Measurements from ENCODE around the gene KIF26B.

Gene KIF26B

GRCh38 chr1:245475961-245476516 lies 321.3 kb downstream of the KIF26B start:
- DNase-seq: no peak

GRCh38 chr1:245477941-245478340 lies 323.2 kb downstream of the KIF26B start:
- no peak for DNase-seq

GRCh38 chr1:245480393-245481120 lies 325.8 kb downstream of the KIF26B start:
- DNase-seq: no peak

- no peak for DNase-seq
Observed at GRCh38 chr1:245481261-245481660, 326.5 kb downstream of the KIF26B start.

GRCh38 chr1:245483247-245483646 lies 328.5 kb downstream of the KIF26B start:
- no peak for DNase-seq

- no peak for DNase-seq
Observed at GRCh38 chr1:245484176-245484575, 329.4 kb downstream of the KIF26B start.

GRCh38 chr1:245485996-245486395 lies 331.2 kb downstream of the KIF26B start:
- no peak for DNase-seq

- no peak for DNase-seq
Observed at GRCh38 chr1:245486775-245487470, 332.1 kb downstream of the KIF26B start.

GRCh38 chr1:245488346-245489129 lies 333.8 kb downstream of the KIF26B start:
- no peak for DNase-seq

- DNase-seq: no peak
Observed at GRCh38 chr1:245489838-245490237, 335.1 kb downstream of the KIF26B start.

- no peak for DNase-seq
Observed at GRCh38 chr1:245493029-245493428, 338.2 kb downstream of the KIF26B start.

- DNase-seq: no peak
Observed at GRCh38 chr1:245495681-245496080, 340.9 kb downstream of the KIF26B start.

- DNase-seq: no peak
Observed at GRCh38 chr1:245500546-245500945, 345.8 kb downstream of the KIF26B start.

GRCh38 chr1:245501633-245502032 lies 346.8 kb downstream of the KIF26B start:
- no peak for DNase-seq

- DNase-seq: no peak
Observed at GRCh38 chr1:245503548-245503947, 348.8 kb downstream of the KIF26B start.

GRCh38 chr1:245510144-245510543 lies 355.4 kb downstream of the KIF26B start:
- no peak for DNase-seq

GRCh38 chr1:245512181-245512888 lies 357.6 kb downstream of the KIF26B start:
- no peak for DNase-seq

- no peak for DNase-seq
Observed at GRCh38 chr1:245512980-245513578, 358.3 kb downstream of the KIF26B start.

GRCh38 chr1:245516284-245516759 lies 361.5 kb downstream of the KIF26B start:
- DNase-seq: no peak

GRCh38 chr1:245520611-245521010 lies 365.8 kb downstream of the KIF26B start:
- DNase-seq: no peak

GRCh38 chr1:245526141-245526540 lies 371.4 kb downstream of the KIF26B start:
- DNase-seq: no peak

- DNase-seq: no peak
Observed at GRCh38 chr1:245528258-245528635, 373.5 kb downstream of the KIF26B start.
